ENCODE measurements around the gene DPEP1. TPM values are rescaled to one million over a fixed set of nuclear protein-coding genes. Genes with fewer than 3 reads are reported as not detected.

The DPEP1 gene
- total and polyA plus RNA-seq, 2 experiments from 2014 or later = 1.7 to 2.3 TPM

- no peak for TF ChIP-seq STAT1 (IDR thresholded peaks at IDR 0.05; ENCODE audit: unreplicated experiment)
- TF ChIP-seq CTCF (conservative IDR thresholded peaks at IDR 0.05; ENCODE audit: low read depth in 2 of 2) = no peak
- no peak for TF ChIP-seq ETS1 (IDR thresholded peaks at IDR 0.05)
These were observed 39.4 kb upstream of the DPEP1 start (continued) for GRCh38 chr16:89573826-89574680.

- no peaks in the 10 kb centered on the region for H4K20me1 ChIP-seq (replicated peaks; ENCODE audit: insufficient read depth)
These were observed 38.7 kb upstream of the DPEP1 start for GRCh38 chr16:89574681-89575246.

More at GRCh38 chr16:89574681-89575246, 38.7 kb upstream of the DPEP1 start:
- H3K4me2 ChIP-seq = peak overlapping the region; percentile 91
- ATAC-seq (peak; percentile 85), DNase-seq (ENCODE audit: low spot score) (peak; percentile 92)
- no peaks in the 10 kb centered on the region for H3K79me2 ChIP-seq (replicated peaks; ENCODE audit: insufficient read depth)
- Mint-ChIP-seq H3K36me3 (ENCODE audit: low read depth) (peaks cover 8% of the 10 kb centered on the region), H3K27me3 (ENCODE audit: insufficient read depth, low read depth, poor library complexity) (peaks cover 21% of the 10 kb centered on the region), H3K4me1 (peaks cover 3% of the 10 kb centered on the region), H3K9me3 (no peaks in the 10 kb centered on the region), H3K4me3 (peak overlapping the region; percentile 75), H3K27ac (no peak overlapping the region)
- no peaks in the 10 kb centered on the region for H3K9me2 ChIP-seq (ENCODE audit: insufficient read depth)
- H3K4me1 ChIP-seq (ENCODE audit: insufficient read depth) = peaks cover 5% of the 10 kb centered on the region; the same call in 1 of the 2 replicates
- H3F3A ChIP-seq (replicated peaks; ENCODE audit: low read depth) = peaks cover 3% of the 10 kb centered on the region; the same call in 1 of the 2 replicates
- TF ChIP-seq ZNF114 (CRISPR knock-in tag; IDR thresholded peaks at IDR 0.05) (no peak), ZNF462 (CRISPR knock-in tag; IDR thresholded peaks at IDR 0.05) (no peak), NANOG (IDR thresholded peaks at IDR 0.05; ENCODE audit: borderline replicate concordance) (no peak), CREB1 (CRISPR knock-in tag; IDR thresholded peaks at IDR 0.05; ENCODE audit: low read depth) (0 out of 2 replicates have a peak, but pooled peaks have one; percentile 15), POLR2AphosphoS5 (IDR thresholded peaks at IDR 0.05; ENCODE audit: low read depth) (peak; percentile 40; the same call in 1 of the 2 replicates), JUNB (IDR thresholded peaks at IDR 0.05; ENCODE audit: unreplicated experiment) (no peak), CTCF (conservative IDR thresholded peaks at IDR 0.05; ENCODE audit: low read depth in 2 of 2) (peak; percentile 55 to 87), STAT1 (IDR thresholded peaks at IDR 0.05; ENCODE audit: unreplicated experiment) (no peak)
- H3K27ac ChIP-seq (ENCODE audit: low read depth) = no peak overlapping the region
- H3K27me3 ChIP-seq (ENCODE audit: insufficient read depth) = peaks cover 24% of the 10 kb centered on the region
- peak overlapping the region; percentile 78 for H3K4me3 ChIP-seq
- H3K36me3 ChIP-seq (ENCODE audit: insufficient read depth) = no peaks in the 10 kb centered on the region
- H2AFZ ChIP-seq = peak overlapping the region; percentile 93

Data from GM23338 (cell line).